ENCODE results near the gene LILRB4.

- TF ChIP-seq CTCF (IDR thresholded peaks at IDR 0.05; ENCODE audit: low read depth, low read length) (no peak), POLR2A (IDR thresholded peaks at IDR 0.05; ENCODE audit: extremely low read depth, insufficient read length) (no peak), MYC (IDR thresholded peaks at IDR 0.05; ENCODE audit: low read depth, low read length) (no peak), MAX (IDR thresholded peaks at IDR 0.05; ENCODE audit: low read depth, low read length) (no peak)
Measured at GRCh38 chr19:54708781-54709180, 46.0 kb downstream of the LILRB4 start.
